K562 (cell line): ENCODE results near the gene ITPRIPL1. TPM values are rescaled to one million over a fixed set of nuclear protein-coding genes. Genes with fewer than 3 reads are reported as not detected.

Experiments
- CCNT2 ChIP-seq: IDR thresholded peaks from 2 replicates; pipeline ENCODE4 v1.6.1; 2011; ENCODE audit warnings: borderline replicate concordance, low read depth, mild to moderate bottlenecking, moderate library complexity, mixed read lengths, low read length; ENCODE audit not compliant: insufficient read length; ENCODE audit errors: extremely low read depth
- CREB3L1 ChIP-seq: fragments of 450-650 bp; IDR thresholded peaks from 2 replicates; pipeline ENCODE4 v1.6.1; 2014; ENCODE audit warnings: low read depth, mild to moderate bottlenecking, moderate library complexity, borderline replicate concordance
- E2F6 ChIP-seq, 2 experiments: IDR thresholded peaks; 2 replicates each; pipeline ENCODE4 v1.6.1; 2011; ENCODE audit warnings: borderline replicate concordance in 1 of 2, control low read depth in 1 of 2, low read depth in 1 of 2, low read length in 1 of 2, mild to moderate bottlenecking in 1 of 2, mixed read lengths in 1 of 2, moderate library complexity in 1 of 2; ENCODE audit not compliant: insufficient read depth in 1 of 2, insufficient read length in 1 of 2, poor library complexity in 1 of 2, severe bottlenecking in 1 of 2; ENCODE audit errors: extremely low read depth in 1 of 2
- MAX ChIP-seq: sonication (generic); formaldehyde crosslinking; IDR thresholded peaks from 2 replicates; pipeline ENCODE4 v1.9.0; 2022; ENCODE audit warnings: mild to moderate bottlenecking, missing genetic modification reagents
- PHTF2 ChIP-seq: fragments of 250-450 bp; sonication (Bioruptor Pico); IDR thresholded peaks from 2 replicates; pipeline ENCODE4 v1.5.0; 2021; ENCODE audit warnings: mild to moderate bottlenecking
- RBFOX2 ChIP-seq: fragments of 200-400 bp; formaldehyde crosslinking; IDR thresholded peaks from 2 replicates; pipeline ENCODE4 v1.6.1; 2017; ENCODE audit warnings: low read depth, mild to moderate bottlenecking, low read length, moderate library complexity
- SIN3B ChIP-seq: fragments of 450-650 bp; IDR thresholded peaks from 2 replicates; pipeline ENCODE4 v1.6.1; 2017; ENCODE audit warnings: low read depth, mild to moderate bottlenecking, moderate library complexity
- SIX5 ChIP-seq, 2 experiments: IDR thresholded peaks; 2 replicates each; pipeline ENCODE4 v1.6.1; 2011; ENCODE audit warnings: low read length in 2 of 2, borderline replicate concordance in 1 of 2, low read depth in 1 of 2, mild to moderate bottlenecking in 1 of 2, moderate library complexity in 1 of 2; ENCODE audit not compliant: insufficient read depth in 1 of 2
- TEAD4 ChIP-seq, 2 experiments: sonication (generic) in 1 of 2; formaldehyde crosslinking in 1 of 2; IDR thresholded peaks; 2 replicates each; pipeline versions ENCODE4 v1.6.1 to v1.8.0; 2012 to 2022; ENCODE audit warnings: borderline replicate concordance in 1 of 2, inconsistent platforms in 1 of 2, low read length in 1 of 2, mild to moderate bottlenecking in 1 of 2, missing genetic modification reagents in 1 of 2
- TRIM24 ChIP-seq, 2 experiments: fragments of 450-650 bp; IDR thresholded peaks; 2 replicates each; pipeline ENCODE4 v1.6.1; 2016
- TSC22D4 ChIP-seq: fragments of 450-650 bp; IDR thresholded peaks from 2 replicates; pipeline ENCODE4 v1.6.1; 2016; ENCODE audit warnings: missing genetic modification characterization, missing biosample characterization, control low read depth
- ZNF12 ChIP-seq: sonication (generic); formaldehyde crosslinking; IDR thresholded peaks from 2 replicates; pipeline ENCODE4 v1.4.0; 2020; ENCODE audit warnings: mild to moderate bottlenecking, missing genetic modification reagents
- ZNF197 ChIP-seq: fragments of 200-800 bp; sonication (Bioruptor generic); IDR thresholded peaks from 2 replicates; pipeline ENCODE4 v1.6.1; 2016; ENCODE audit warnings: low read depth, missing genetic modification characterization, missing compliant biosample characterization
- ZNF76 ChIP-seq: fragments of 250-450 bp; sonication (Bioruptor Pico); IDR thresholded peaks from 2 replicates; pipeline ENCODE4 v1.4.0; 2020; ENCODE audit warnings: mild to moderate bottlenecking, moderate library complexity, borderline replicate concordance
- polyA plus RNA-seq, 8 experiments: library from polyadenylated mRNA; depleted of rRNA in 4 of 8; stranded (reverse) in 5 of 8; unstranded in 3 of 8; fragments of >200 nt; fragmentation: Nextera tagmentation in 2 of 8; fragmentation: Illumina TruSeq in 1 of 8; extraction: Ambion mirVana in 2 of 8; extraction: Trizol in 1 of 8; gene quantifications; 2 replicates each; pipeline versions ENCODE4 v1.2.1 to v1.2.3, GENCODE V29; 2011 to 2014; ENCODE audit warnings: inconsistent platforms in 1 of 8, missing spikeins in 1 of 8
- total RNA-seq, 7 experiments: library from RNA; depleted of rRNA in 6 of 7; stranded (reverse); fragments of >200 nt in 6 of 7; fragmentation: Illumina TruSeq in 2 of 7; extraction: Trizol in 2 of 7; gene quantifications; 2 replicates each; pipeline versions ENCODE4 v1.2.1 to v1.2.3, GENCODE V29; 2011 to 2021; ENCODE audit warnings: low replicate concordance in 1 of 7
- TF ChIP-seq, protein P1 (sequence below): fragments of 250-450 bp; sonication (Bioruptor Pico); IDR thresholded peaks from 2 replicates; pipeline ENCODE4 v1.8.0; 2021; ENCODE audit warnings: borderline replicate concordance, mild to moderate bottlenecking, moderate library complexity; ENCODE audit not compliant: poor library complexity, severe bottlenecking
- TF ChIP-seq, protein P2 (sequence below): fragments of 250-450 bp; sonication (Bioruptor Pico); IDR thresholded peaks from 2 replicates; pipeline ENCODE4 v1.4.0; 2020; ENCODE audit warnings: mild to moderate bottlenecking
- TF ChIP-seq, protein P3 (sequence below): fragments of 250-450 bp; sonication (Bioruptor Pico); IDR thresholded peaks from 2 replicates; pipeline ENCODE4 v1.8.0; 2021; ENCODE audit warnings: moderate library complexity, mild to moderate bottlenecking, inconsistent platforms

Gene ITPRIPL1
- total and polyA plus RNA-seq, 9 of the 15 experiments (the other 6 are each of a cell fraction or from before 2014, with no cell fraction given) = 0.99 to 9.0 (median 6.4) TPM

GRCh38 chr2:96305091-96305978 is 19.8 kb upstream of the ITPRIPL1 start, which contains the start of gene SNRNP200 (continued):
- no peak for TF ChIP-seq ZNF76 (CRISPR knock-in tag)
- peak in 1 of 2 experiments; percentile 93; a peak in 2 of 4 replicates for TF ChIP-seq TRIM24 (IDR thresholded peaks at IDR 0.05)
- TF ChIP-seq E2F6 (IDR thresholded peaks at IDR 0.05; ENCODE audit: borderline replicate concordance in 1 of 2, extremely low read depth in 1 of 2, insufficient read depth in 1 of 2, insufficient read length in 1 of 2, low read depth in 1 of 2, low read length in 1 of 2, poor library complexity in 1 of 2, severe bottlenecking in 1 of 2) = peak; percentile 59
- no peak for TF ChIP-seq TEAD4 (IDR thresholded peaks at IDR 0.05; ENCODE audit: low read length)
- no peak for TF ChIP-seq TEAD4 (CRISPR knock-in tag; IDR thresholded peaks at IDR 0.05; ENCODE audit: borderline replicate concordance)
- no peak for TF ChIP-seq TSC22D4 (tag)
- peak; percentile 96 for TF ChIP-seq RBFOX2
- TF ChIP-seq, protein P1, sequence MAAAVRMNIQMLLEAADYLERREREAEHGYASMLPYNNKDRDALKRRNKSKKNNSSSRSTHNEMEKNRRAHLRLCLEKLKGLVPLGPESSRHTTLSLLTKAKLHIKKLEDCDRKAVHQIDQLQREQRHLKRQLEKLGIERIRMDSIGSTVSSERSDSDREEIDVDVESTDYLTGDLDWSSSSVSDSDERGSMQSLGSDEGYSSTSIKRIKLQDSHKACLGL (CRISPR knock-in tag) = peak; percentile 1
- peak; percentile 77 for TF ChIP-seq MAX (CRISPR knock-in tag)
- TF ChIP-seq ZNF12 (CRISPR knock-in tag) = 0 out of 2 replicates have a peak, but pooled peaks have one; percentile 38
- TF ChIP-seq, protein P2, sequence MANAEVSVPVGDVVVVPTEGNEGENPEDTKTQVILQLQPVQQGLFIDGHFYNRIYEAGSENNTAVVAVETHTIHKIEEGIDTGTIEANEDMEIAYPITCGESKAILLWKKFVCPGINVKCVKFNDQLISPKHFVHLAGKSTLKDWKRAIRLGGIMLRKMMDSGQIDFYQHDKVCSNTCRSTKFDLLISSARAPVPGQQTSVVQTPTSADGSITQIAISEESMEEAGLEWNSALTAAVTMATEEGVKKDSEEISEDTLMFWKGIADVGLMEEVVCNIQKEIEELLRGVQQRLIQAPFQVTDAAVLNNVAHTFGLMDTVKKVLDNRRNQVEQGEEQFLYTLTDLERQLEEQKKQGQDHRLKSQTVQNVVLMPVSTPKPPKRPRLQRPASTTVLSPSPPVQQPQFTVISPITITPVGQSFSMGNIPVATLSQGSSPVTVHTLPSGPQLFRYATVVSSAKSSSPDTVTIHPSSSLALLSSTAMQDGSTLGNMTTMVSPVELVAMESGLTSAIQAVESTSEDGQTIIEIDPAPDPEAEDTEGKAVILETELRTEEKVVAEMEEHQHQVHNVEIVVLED (CRISPR knock-in tag) = peak; percentile 66
- peak; percentile 88 for TF ChIP-seq SIN3B
- TF ChIP-seq CCNT2 = peak; percentile 50
- TF ChIP-seq SIX5 (IDR thresholded peaks at IDR 0.05; ENCODE audit: borderline replicate concordance in 1 of 2, insufficient read depth in 1 of 2, low read depth in 1 of 2, low read length in 2 of 2) = peak; percentile 32 to 41; a peak in 2 of 4 replicates
- TF ChIP-seq, protein P3, sequence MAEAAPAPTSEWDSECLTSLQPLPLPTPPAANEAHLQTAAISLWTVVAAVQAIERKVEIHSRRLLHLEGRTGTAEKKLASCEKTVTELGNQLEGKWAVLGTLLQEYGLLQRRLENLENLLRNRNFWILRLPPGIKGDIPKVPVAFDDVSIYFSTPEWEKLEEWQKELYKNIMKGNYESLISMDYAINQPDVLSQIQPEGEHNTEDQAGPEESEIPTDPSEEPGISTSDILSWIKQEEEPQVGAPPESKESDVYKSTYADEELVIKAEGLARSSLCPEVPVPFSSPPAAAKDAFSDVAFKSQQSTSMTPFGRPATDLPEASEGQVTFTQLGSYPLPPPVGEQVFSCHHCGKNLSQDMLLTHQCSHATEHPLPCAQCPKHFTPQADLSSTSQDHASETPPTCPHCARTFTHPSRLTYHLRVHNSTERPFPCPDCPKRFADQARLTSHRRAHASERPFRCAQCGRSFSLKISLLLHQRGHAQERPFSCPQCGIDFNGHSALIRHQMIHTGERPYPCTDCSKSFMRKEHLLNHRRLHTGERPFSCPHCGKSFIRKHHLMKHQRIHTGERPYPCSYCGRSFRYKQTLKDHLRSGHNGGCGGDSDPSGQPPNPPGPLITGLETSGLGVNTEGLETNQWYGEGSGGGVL (CRISPR knock-in tag) = no peak
- peak; percentile 53; the same call in 1 of the 2 replicates for TF ChIP-seq CREB3L1
- TF ChIP-seq ZNF197 (CRISPR knock-in tag) = no peak
- no peak for TF ChIP-seq PHTF2 (CRISPR knock-in tag)
